ENCODE results near the gene MRPS34. TPM values are rescaled to one million over a fixed set of nuclear protein-coding genes. Genes with fewer than 3 reads are reported as not detected.
"Not testable (repeated sequence)": the region's sequence is repeated elsewhere in the genome, so short reads cannot be mapped to it uniquely, and the experiment has no call there.

Gene MRPS34
- total RNA-seq, 1 donor from 2014 or later: 23.5 TPM

DNA sequence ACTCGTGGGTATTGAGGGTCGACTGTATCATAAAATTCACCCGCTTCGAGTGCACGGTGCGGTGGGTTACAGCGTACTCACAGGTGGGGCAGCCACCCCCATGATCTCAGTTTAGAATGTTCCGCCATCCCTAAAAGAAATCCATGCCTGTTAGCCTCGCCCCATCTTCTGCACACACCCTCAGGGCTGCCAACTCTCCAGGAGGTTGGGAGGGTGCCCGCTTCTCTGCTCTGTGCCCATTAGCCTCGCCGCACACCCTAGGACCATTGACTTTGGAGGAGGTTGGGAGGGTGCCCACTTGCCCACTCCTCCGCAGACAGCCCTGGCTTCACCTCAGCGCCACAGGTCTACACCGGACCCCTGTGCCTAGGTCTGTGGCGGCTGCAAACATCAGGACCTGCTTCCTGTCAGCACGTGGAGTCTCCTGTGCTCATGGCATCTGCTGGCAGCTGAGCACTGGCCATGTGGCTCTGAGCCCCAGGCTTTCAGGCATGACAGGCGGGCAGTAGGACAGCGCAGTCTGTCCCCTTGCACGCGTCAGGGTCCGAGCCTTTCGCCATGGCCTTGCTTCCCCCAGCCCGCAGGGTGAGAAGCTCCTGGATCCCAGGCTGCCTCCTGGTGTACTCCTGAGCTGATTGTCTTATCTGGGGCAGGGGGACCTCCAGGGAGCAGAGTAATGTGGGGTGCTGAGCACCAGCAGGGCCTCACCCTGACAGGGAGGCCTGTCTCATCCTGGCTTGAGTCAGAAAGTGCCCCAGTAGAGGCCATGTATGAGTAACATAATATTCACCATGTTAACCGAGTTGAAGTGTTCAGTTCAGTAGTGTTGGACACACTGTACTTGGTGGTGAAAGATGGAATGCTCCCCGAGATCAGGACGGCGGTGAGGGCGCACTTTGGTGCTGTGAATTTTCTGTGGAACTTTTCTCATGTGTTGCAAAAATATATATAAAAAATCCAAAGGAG is 23.5 kb downstream of the MRPS34 start:
- DNase-seq: no peak

DNA sequence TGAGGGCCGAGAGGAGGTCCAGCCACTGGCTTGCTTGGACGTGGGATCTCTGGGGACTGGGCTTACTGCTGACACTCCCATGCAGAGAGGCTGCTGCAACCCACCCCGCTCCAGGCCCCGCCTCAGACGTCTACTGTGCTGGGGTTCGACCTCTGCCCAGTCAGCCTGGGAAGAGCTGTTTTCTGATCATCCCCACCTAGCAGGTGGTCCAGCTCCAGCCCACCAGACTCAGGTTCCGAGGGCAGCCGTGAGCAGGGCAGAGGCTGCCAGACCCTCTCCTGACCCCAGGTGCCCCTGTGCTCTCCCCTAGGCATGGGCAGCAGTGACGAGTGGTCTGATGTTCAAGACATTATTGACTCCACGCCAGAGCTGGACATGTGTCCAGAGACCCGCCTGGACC is 25.0 kb downstream of the MRPS34 start:
- no peak for DNase-seq

DNA sequence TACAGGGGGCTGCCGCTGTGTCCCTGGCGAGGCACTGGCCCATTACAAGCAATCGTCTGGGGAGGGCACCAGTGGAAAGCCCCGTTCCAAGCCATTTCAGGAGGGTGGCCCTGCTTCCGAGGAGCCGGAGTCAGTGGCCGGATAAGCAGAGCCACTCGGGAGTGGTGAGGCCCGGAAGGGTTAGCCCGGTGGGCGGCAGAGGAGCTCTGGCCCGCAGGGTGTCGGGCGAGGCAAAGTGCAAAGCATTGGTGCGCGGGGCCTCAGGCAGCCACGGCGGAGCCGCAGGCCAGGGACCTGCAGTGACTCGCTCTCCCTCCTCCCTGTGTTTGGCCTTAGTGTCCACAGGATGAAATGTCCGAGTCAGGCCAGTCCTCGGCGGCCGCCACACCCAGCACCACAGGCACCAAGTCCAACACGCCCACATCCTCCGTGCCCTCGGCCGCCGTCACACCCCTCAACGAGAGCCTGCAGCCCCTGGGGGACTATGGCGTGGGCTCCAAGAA is 26.2 kb downstream of the MRPS34 start:
- DNase-seq: no peak

DNA sequence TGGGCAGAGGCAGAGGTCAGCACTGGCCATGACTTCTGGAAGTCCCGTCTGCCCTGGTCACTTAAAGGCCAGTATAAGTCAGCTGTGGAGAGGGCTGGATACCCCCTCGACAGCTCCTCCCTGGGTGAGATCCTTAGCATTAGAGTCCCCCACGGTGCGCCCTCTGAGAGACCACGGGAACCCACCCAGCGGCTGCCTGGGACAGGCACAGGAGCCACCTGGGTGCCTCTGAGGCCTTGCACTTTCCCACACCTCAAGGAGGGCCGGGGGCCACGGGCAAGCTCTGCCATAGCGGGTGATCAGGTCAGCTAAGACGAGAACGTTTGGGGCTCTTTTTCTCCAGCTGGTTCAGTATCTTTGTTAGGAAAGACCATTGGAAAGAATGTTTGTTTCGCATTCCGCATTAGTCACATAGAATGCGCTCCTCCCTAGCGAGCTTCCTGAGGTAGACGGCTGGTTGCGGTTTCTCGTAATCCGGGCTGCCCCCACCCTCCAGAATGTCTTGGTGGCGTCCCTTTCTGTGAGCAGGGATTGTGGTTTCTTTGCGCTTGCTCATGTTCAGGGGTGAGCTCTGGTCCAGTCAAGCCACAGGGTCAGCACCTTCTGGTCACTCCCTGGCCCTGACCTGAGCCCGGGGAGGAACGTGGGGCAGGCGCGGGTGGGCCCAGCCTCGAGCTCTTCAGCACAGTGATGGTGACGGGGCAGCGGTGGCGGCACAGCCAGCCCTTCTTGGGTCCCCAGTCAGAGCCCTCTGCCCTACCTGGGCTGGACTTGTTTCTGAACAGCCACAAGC is 26.8 kb downstream of the MRPS34 start:
- DNase-seq: no peak

DNA sequence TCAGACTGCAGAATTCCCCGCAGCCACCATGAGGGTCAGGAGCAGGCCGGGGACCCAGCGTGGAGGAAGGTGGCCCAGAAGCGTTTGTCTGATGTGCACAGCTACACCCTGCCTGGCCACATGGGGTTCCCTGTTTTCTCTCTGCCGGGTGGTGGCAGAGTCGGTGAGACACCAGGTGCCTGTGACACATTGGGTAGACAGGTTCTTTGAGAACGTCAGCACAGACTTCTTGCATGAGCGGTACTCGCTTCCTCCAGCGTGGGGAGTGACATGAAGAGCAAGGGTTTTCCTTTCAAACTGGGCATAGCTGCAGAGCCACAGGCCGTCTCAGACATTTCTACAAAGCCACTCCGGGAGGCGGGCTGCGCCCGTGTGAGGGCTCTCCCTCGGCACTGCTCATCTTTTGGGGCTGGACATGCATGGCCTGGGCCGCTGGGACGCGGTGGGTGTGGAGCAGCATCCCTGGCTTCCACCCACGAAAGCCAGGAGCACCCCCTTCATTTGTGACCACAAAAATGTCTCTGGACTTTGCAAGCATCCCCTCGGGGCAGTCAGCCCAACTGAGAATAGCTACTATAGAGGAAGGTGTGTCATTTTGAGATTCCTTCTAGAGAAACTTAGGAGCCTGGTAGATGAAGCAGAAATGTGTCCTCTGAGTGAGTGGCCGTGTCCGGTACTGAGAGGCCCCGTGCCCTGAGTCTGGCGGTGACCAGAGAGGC is 27.6 kb downstream of the MRPS34 start:
- DNase-seq: no peak

DNA sequence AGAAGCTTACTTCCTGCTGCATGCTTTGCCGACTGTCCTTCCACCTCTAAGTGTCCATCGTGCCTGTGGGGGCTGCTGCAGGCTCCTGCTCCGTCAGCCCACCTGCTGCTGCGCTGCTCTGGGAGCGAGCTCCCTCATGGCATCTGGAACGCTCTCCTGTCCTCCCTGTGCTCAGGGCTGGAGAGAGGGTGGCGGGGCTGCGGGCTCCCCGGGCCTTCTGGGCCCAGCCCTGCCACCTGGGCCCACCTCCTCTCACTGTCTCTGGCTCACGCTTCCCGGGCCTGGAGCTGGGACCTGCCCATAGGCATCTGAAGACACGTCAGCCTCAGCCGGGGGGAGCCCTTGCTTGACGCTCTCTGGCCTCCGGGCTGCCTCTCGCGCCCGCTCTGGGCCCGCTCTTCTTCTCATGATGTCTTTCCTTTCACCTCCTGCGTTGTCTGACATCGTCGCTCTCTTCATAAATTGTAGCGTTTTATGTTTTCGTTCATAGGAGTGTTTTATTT is 28.5 kb downstream of the MRPS34 start:
- no peak for DNase-seq

DNA sequence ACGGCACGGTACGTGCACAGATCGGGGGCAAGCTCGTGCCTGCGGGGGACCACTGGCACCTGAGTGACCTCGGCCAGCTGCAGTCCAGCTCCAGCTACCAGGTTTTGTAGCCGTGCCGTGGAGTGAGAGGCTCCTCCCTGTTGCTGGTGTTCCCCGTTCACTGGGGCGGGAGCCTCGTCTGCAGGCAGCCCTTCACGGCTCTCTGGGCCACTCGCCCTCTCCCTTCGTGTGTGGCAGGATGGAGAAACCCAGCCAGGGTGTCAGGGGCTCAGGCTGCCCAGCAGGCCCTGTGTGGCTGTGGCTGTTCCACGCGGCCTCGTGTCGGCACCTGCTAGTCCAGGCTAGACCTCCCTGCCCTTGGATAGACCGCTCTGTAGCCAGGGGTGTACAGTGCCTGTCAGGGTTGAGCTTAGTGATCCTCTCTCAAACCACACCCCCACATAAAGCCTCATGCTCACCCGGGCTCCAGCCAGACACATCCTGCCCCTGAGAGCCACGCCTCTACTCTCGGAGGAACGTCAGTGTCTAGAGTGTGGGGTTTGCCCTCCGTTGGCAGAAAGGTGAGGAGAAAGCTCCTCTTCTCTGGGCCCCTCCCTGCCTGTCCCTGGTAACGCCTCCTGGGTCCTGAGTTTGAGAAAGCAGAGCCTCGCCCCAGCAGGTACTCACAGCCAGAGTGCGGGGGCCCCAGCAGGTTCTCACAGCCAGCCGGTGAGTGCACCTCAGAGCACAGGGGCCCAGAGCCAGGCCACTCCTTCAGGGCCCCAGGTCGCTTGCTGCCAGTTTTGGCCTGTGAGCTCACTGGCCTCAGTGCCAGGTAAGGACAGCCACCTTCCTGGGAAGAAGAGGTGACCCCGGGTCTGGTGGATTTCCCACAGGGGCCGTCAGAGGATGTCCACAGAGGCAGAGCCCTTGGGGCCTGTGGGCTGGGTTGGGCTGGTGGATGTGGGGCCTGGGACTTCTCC is 29.3 kb downstream of the MRPS34 start:
- no peak for DNase-seq

DNA sequence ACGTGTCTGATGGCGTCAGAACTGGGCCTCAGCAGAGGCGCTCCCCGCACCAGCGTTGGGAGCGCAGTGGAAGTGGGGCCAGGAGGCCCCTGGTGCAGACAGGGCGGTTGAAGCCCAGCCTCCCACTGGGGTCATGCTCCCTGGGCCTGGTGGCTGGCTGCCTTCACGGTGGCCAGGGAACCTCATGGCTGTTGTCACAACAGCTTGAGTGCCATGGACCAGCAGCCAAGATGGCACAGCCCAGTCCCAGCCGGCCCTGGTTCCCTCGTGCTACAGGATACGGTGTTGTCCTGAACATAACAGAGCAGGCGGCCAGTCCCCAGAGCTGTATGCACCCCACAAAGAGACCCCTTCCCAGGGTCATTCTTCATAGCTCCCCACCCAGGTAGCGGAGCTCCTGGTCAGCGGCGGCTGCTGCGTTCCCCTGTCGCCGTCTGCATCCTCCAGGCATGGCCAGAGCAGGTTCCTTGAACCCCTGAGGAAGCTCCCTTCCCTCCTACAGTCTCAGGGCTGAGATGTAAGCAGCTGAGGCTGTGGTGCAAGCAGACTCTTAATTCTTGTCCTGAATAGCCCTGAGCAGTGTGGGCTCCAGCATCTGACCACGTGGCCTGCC is 31.3 kb downstream of the MRPS34 start:
- DNase-seq: no peak

DNA sequence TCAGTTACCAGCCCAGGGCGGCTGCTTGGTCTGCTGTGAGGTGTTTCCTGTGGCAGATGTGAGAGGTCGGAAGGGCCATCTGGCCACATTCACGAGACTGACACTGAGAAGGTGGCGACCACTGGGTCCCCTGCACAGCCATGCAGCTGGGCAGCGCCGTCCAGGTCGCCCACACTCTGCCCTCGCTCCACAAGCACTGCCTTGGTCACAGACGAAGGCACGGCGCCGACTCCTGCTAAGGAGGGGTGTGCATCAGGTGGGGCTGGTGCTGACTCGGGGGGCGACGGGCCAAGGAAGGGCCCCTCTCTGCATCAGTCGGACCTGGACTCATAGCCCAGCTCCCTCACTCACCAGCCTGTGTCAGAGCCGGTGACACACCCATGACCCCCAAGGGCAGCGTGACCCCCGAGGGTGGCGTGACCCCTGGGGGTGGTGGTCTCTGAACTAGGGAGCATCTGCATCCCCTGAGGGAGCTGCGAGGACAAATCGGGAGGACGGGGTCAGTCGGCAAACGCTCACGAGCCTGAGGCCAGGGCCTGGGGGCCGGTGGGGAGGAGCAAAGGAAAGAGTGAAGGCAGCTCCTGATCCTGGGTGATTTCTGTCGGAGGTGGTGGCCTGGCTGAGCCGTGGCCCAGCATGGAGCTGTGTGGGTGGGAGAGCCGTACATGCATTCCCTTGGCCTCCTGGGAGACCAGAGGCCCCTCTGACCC is 32.0 kb downstream of the MRPS34 start:
- no peak for DNase-seq

DNA sequence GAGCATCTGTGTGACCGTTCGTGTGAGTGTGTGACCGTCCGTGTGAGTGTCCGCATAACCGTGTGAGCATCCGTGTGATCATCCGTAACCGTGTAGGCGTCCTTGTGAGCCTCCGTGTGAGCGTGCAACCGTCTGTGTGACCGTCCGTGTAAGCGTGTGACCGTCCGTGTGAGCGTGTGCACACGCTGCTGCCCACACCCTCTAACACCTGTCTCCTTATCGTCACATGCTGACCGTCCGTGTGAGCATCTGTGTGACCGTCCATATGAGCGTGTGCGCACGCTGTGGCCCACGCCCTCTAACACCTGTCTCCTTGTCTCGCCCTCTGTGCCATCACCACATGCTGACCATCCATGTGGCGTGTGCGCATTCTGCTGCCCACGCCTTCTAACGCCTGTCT is 32.7 kb downstream of the MRPS34 start:
- DNase-seq: no peak

DNA sequence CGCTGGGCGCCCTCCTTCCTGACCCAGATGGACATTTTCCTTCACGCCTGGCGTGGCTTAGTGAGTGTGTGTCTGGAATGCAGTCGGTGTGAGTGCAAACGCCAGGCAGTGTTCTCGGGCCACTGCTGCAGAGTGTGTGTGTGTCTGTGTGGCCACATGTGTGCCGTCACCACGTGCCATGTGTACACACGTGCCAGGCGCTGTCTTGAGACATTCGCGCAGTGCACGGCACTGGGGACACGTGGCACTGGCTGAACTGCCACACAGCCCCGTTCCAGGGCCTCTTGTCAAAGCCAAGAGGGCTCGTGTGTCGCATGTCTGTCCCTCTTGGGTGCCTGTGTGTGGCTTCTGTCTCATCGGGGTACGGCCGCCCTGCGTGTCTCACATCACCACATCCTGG is 38.1 kb downstream of the MRPS34 start:
- DNase-seq: no peak

DNA sequence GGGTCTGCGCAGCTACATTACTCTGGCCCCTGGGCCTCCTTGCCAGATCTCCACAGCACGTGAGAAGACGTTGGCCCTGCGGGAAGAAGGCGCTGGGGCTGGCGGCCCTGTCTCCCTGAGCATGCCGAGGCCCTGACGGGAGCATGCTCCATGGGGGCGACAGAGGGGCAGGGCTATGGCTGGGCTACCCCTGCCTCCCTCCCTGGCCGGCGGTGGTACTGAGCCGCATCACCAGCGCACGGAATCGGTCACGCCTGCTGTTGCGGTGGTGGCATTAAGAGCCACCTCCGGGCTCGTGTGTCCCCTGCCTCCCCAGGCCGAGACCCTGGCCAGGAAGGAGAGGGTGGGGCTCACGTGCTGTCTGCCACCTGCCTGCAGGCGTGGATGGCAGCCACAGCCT is 38.8 kb downstream of the MRPS34 start:
- no peak for DNase-seq

DNA sequence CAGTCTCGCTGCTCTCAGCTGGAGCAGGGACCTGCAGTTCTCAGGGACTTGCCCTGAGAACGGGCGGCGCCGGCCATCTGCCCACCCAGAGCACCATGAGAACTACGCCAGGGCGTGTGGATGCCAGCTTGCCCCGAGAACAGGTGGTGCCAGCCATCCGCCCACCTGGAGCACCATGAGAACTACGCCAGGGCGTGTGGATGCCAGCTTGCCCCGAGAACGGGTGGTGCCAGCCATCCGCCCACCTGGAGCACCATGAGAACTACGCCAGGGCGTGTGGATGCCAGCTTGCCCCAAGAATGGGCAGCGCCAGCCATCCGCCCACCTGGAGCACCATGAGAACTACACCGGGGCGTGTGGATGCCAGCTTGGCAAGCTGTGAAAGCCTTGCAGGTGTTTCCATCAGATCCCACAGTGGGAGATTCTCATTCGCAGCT is 40.4 kb downstream of the MRPS34 start:
- not testable (repeated sequence) for DNase-seq

DNA sequence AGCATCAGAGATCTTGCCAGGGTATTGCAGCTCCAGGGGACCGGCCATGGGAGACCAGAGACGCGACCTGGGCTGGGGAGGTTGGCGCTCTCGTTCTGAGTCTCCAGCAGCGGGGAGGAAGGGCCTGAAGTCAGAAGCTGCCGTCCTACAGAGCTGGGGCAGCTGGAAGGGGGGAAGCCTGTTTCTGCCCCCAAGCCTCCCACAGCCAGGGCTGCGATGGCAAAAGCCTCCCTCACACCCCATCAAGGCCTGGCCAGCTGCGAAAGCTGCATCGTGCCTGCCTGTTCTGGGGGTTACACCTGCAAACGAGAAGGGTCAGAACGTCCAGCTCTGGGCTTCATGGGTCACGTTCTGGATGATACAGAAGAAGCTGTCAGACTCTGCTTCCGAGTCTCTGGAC is 40.9 kb downstream of the MRPS34 start:
- no peak for DNase-seq

DNA sequence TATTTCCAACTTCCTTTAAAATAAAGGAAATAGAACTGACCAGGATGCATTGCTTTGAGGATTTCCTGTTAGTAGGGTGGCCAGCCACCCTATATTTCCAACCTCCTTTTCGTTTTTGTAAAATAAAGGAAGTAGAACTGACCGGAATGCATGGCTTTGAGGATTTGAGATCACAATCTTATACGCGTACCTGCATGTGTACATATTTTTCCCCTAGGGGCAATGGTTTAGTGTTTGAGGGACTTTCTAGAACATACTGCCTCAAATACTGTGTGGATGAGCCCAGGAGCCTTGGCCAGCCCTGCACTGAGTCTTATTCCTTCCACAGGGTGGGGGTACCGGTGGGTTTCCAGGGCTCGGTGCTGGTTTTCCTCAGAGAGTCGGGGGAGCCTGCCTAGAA is 41.3 kb downstream of the MRPS34 start:
- no peak for DNase-seq

DNA sequence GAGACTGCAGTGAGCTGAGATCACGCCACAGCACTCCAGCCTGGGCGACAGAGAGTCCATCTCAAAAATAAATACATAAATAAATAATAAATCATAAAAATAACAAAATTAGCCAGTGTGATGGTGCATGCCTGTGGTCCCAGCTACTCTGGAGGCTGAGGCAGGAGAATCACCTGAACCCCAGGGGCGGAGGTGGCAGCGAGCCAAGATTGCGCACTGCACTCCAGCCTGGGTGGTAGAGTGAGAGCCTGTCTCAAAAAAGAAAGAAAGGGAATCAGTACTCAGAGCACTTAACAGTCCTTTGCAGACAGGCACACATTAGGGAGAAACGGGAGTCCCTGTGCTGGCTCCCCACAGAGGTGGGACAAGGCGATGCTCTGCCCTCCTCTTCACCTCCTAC is 41.9 kb downstream of the MRPS34 start:
- no peak for DNase-seq

DNA sequence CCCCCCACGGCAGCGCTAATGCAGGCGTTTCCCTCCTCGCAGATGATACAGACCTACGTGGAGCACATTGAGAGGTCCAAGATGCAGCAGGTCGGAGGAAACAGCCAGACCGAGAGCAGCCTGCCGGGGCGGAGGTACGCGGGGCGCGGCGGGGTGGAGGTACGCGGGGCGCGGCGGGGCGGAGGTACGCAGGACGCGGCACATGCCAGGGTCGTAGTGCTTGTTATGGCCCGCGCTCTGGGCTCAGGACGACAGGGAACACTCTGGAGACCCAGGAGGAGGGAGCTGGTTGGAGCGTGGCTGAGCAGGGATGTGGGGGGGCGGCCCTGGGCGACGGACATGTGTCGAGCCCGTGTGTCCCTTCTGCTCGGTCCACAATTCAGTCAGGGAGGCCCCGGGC is 43.5 kb downstream of the MRPS34 start:
- no peak for DNase-seq

DNA sequence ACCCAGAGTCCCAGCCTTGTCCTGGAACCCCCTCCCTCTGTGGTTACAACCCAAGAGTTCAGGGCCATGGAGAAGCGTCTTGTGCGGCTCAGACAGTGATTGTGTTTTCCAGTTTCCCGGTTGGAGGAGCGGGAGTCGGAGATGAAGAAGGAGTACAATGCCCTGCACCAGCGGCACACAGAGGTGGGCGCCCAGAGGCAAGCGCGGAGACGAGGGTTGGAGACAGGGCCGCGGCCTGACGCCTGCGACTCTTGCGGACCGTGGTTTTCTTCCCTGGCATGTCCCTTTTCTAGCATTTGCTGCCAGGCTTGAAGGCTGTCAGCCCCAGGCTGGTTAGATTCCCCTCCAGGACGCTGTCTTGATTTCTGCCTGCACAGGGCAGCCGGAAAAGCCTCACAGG is 43.9 kb downstream of the MRPS34 start:
- no peak for DNase-seq

DNA sequence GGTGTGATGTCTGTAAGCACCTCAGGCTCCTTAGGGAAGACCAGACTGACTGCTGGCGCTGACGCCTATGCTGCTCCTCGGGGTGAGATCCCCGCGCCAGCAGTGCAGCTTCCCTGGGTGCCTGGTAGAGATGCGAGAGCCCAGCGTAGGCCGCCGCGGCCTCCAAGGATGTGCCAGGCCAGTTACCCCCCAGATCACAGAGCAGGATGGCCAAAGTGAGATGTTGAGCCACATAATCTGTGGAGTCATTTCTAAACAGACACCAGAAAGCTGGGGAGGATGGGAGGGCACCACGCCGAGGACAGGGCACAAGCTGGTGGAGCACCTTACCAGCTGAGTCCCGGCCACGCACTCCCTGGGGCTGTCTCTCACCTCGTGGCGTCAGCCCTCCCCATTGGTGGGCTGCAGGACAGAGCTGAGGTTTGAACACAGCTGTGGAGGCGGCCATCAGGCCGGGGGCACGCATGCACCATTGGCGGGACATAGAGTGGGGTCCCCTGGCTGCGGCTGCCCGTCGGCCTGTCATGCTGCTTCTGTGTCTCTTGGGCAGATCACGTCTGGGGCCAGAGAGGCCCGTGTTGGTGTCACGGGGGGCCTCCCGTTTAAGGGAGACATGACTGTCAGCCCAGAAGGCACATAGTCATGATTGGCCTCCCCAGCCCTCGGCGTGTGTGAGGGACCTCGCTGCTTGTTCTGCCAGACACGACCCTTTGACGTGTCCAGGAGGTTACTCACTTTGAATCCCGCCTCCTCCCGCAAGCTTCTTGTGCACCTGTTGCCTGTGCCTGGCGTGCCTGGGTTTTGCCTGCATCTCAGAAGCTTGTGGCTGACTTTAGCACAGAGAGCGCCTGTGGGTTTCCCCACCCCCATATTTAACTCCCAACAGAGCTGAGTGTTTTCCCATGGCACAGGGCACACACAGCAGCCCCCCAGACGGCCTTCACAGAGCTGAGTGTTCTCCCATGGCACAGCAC is 45.0 kb downstream of the MRPS34 start:
- DNase-seq: no peak

All from skin of body (tissue), 2 donors.